C4-2B (cell line): ENCODE measurements around the gene PTX4.

Experiments
- ZFX ChIP-seq: fragments of 450-650 bp; IDR thresholded peaks from 2 replicates; pipeline ENCODE4 v1.6.1; 2017
- TF ChIP-seq, protein P1 (sequence below): fragments of 450-650 bp; conservative IDR thresholded peaks from 2 replicates; pipeline ENCODE4 v1.5.1; 2017; ENCODE audit warnings: mild to moderate bottlenecking

DNA sequence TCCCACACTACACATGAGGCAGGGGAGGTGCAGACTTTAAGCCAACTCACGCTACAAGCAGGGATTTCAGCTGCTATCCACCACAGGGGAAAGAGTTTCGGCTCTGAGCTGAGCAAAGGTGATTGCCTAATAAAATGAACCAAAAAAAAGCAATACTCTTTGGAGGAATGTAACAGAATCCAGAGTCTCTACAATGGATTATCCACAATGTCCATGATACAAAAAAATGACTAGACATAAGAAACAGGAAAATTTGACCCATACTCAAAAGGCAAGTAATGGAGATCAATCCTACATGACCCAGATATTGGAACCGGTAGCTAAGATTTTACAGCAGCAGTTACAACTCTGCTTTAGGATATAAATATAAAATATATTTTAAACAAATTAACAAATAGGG, 25.8 kb upstream of the PTX4 start:
- TF ChIP-seq, protein P1, sequence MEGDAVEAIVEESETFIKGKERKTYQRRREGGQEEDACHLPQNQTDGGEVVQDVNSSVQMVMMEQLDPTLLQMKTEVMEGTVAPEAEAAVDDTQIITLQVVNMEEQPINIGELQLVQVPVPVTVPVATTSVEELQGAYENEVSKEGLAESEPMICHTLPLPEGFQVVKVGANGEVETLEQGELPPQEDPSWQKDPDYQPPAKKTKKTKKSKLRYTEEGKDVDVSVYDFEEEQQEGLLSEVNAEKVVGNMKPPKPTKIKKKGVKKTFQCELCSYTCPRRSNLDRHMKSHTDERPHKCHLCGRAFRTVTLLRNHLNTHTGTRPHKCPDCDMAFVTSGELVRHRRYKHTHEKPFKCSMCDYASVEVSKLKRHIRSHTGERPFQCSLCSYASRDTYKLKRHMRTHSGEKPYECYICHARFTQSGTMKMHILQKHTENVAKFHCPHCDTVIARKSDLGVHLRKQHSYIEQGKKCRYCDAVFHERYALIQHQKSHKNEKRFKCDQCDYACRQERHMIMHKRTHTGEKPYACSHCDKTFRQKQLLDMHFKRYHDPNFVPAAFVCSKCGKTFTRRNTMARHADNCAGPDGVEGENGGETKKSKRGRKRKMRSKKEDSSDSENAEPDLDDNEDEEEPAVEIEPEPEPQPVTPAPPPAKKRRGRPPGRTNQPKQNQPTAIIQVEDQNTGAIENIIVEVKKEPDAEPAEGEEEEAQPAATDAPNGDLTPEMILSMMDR, result no peak
- TF ChIP-seq ZFX, result no peak
